ENCODE results near the gene WTIP. TPM values are rescaled to one million over a fixed set of nuclear protein-coding genes. Genes with fewer than 3 reads are reported as not detected.

Gene WTIP
- total RNA-seq, 1 experiment from 2014 or later = 58.0 TPM

DNA sequence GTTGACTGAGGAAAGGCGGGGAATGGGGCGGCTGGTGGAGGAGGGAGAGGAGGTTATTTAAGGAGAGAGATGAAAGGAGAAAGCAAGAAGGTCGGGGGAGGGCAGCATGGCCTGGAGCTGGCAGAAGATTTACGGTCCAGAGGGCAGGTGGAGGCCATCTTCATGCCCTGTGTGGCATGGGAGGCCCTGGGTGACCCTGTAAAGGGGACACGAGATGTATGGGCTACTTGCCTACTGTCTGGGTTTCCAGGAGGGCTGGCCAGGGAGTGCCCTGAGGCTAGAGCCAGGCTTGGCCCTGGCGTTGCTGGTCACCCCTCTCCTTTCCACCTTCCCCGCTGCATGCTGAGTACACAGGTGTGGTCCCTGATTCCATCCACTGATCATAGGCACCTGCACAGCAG is 6.1 kb downstream of the WTIP start:
- no peak overlapping the region for H3K4me3 ChIP-seq (ENCODE audit: low read depth, low read length)
- H3K27me3 ChIP-seq (replicated peaks; ENCODE audit: control insufficient read depth, insufficient read depth, low read length) = no peaks in the 10 kb centered on the region
- H3K36me3 ChIP-seq (ENCODE audit: control insufficient read depth, insufficient read depth, low read length) = peaks cover 4% of the 10 kb centered on the region
- ChIA-PET POLR2A (no interaction called here), CTCF (no interaction called here)
- intact Hi-C loops (cut with micrococcal nuclease; ENCODE audit: unreplicated experiment) = no loop called here
- Mint-ChIP-seq H3K4me3 (ENCODE audit: unreplicated experiment) (no peak overlapping the region), H3K27ac (ENCODE audit: unreplicated experiment) (no peak overlapping the region), H3K27me3 (ENCODE audit: insufficient read depth, unreplicated experiment) (no peaks in the 10 kb centered on the region), H3K4me1 (ENCODE audit: low read depth, unreplicated experiment) (peaks cover 28% of the 10 kb centered on the region), H3K9me3 (ENCODE audit: unreplicated experiment) (no peaks in the 10 kb centered on the region), H3K36me3 (ENCODE audit: insufficient read depth, unreplicated experiment) (peaks cover 88% of the 10 kb centered on the region)
- no TSS peak for BruUV-seq (replicated peaks)
- DNase-seq = no peak
- H3K9me3 ChIP-seq = no peaks in the 10 kb centered on the region
- no peak for TF ChIP-seq CTCF (IDR thresholded peaks at IDR 0.05; ENCODE audit: insufficient read depth in 1 of 2, low read depth in 1 of 2, low read length in 1 of 2, severe bottlenecking in 1 of 2, unreplicated experiment in 1 of 2)
- H3K4me1 ChIP-seq = peaks cover 8% of the 10 kb centered on the region

DNA sequence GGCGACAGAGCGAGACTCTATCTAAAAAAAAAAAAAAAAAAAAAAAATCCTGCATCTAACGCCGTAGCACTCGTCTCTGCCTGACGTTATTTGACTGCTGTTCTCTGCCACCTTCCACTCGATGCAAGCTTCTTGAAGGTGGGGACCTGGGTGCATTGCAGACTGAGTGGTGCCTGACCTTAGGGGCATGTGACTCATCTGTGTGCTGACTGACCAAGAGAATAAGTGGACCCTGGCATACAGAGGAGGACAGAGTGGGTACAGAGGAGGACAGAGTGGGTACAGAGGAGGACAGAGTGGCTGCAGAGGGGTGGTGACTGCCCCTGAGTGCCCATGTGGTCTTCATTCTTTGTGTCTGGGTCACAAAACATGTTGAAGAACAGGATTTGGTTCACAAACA is 7.6 kb downstream of the WTIP start:
- POLR2A ChIA-PET = no interaction called here
- peaks cover 90% of the 10 kb centered on the region for H3K36me3 Mint-ChIP-seq (ENCODE audit: insufficient read depth, unreplicated experiment)
- H3K4me3 Mint-ChIP-seq (ENCODE audit: unreplicated experiment) = no peak overlapping the region
- CTCF ChIA-PET = no interaction called here
- intact Hi-C loops (cut with micrococcal nuclease; ENCODE audit: unreplicated experiment) = no loop called here
- no peak for TF ChIP-seq CTCF (IDR thresholded peaks at IDR 0.05; ENCODE audit: insufficient read depth in 1 of 2, low read depth in 1 of 2, low read length in 1 of 2, severe bottlenecking in 1 of 2, unreplicated experiment in 1 of 2)
- no peaks in the 10 kb centered on the region for H3K9me3 Mint-ChIP-seq (ENCODE audit: unreplicated experiment)
- peaks cover 4% of the 10 kb centered on the region for H3K36me3 ChIP-seq (ENCODE audit: control insufficient read depth, insufficient read depth, low read length)
- H3K27ac Mint-ChIP-seq (ENCODE audit: unreplicated experiment) = no peak overlapping the region
- no peak for DNase-seq
- H3K9me3 ChIP-seq = no peaks in the 10 kb centered on the region
- no peak overlapping the region for H3K4me3 ChIP-seq (ENCODE audit: low read depth, low read length)
- BruUV-seq (replicated peaks) = no TSS peak
- peaks cover 17% of the 10 kb centered on the region for H3K4me1 Mint-ChIP-seq (ENCODE audit: low read depth, unreplicated experiment)
- H3K4me1 ChIP-seq = 0 out of 2 replicates have a peak, but pooled peaks cover under 1% of the 10 kb centered on the region
- H3K27me3 ChIP-seq (replicated peaks; ENCODE audit: control insufficient read depth, insufficient read depth, low read length) = no peaks in the 10 kb centered on the region
- no peaks in the 10 kb centered on the region for H3K27me3 Mint-ChIP-seq (ENCODE audit: insufficient read depth, unreplicated experiment)

DNA sequence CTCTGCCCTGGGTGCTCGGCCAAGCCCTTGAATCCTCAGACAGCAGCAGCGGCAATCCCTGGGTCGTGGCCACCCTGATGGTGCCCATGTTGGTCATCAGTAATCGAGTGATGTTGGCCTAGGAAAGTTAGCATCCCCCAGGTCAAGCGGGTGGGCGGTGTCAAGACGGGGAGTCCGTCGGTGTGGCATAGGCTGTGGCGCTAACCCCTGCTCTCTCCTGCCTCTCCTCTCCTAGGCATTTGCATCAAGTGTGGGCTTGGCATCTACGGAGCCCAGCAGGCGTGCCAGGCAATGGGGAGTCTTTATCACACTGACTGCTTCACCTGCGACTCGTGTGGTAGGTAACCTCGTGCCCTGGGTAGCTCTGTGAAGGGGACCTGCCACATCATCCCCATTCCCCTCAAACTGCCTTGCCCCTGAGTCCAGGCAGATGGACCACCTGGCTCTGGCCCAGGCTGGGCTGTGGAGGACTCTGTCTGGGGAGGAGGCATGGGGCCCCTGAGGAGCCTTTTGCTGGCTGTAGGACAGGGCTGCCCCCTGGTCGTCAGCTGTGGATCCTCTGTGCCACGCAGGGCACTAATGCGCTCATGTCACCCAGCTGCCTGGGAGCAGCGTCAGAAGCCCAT is 8.7 kb downstream of the WTIP start:
- CTCF ChIA-PET = no interaction called here
- no peaks in the 10 kb centered on the region for H3K4me1 ChIP-seq
- Mint-ChIP-seq H3K27ac (ENCODE audit: unreplicated experiment) (no peak overlapping the region), H3K4me3 (ENCODE audit: unreplicated experiment) (no peak overlapping the region), H3K9me3 (ENCODE audit: unreplicated experiment) (no peaks in the 10 kb centered on the region), H3K27me3 (ENCODE audit: insufficient read depth, unreplicated experiment) (no peaks in the 10 kb centered on the region), H3K4me1 (ENCODE audit: low read depth, unreplicated experiment) (peaks cover 14% of the 10 kb centered on the region), H3K36me3 (ENCODE audit: insufficient read depth, unreplicated experiment) (peaks cover 94% of the 10 kb centered on the region)
- no peaks in the 10 kb centered on the region for H3K9me3 ChIP-seq
- H3K4me3 ChIP-seq (ENCODE audit: low read depth, low read length) = no peak overlapping the region
- no peak for TF ChIP-seq CTCF (IDR thresholded peaks at IDR 0.05; ENCODE audit: insufficient read depth in 1 of 2, low read depth in 1 of 2, low read length in 1 of 2, severe bottlenecking in 1 of 2, unreplicated experiment in 1 of 2)
- intact Hi-C loops (cut with micrococcal nuclease; ENCODE audit: unreplicated experiment) = no loop called here
- DNase-seq = no peak
- no peaks in the 10 kb centered on the region for H3K27me3 ChIP-seq (replicated peaks; ENCODE audit: control insufficient read depth, insufficient read depth, low read length)
- no TSS peak for BruUV-seq (replicated peaks)
- peaks cover 6% of the 10 kb centered on the region for H3K36me3 ChIP-seq (ENCODE audit: control insufficient read depth, insufficient read depth, low read length)
- POLR2A ChIA-PET = no interaction called here
